Upper lobe of right lung (tissue), 1 donor: ENCODE data around the gene WIZ. TPM values are rescaled to one million over a fixed set of nuclear protein-coding genes. Genes with fewer than 3 reads are reported as not detected.
"Not testable (repeated sequence)": the region's sequence is repeated elsewhere in the genome, so short reads cannot be mapped to it uniquely, and the experiment has no call there.

Experiments used
- ATAC-seq: fragments of 200-7000 bp; cut with Tn5 transposase; one replicate; pipeline ENCODE4 v1.9.1; 2020; ENCODE audit warnings: mild to moderate bottlenecking, moderate library complexity
- DNase-seq: peaks from one replicate; pipeline ENCODE4 v3.0.0-alpha.2; 2020
- H3K27ac ChIP-seq: fragments of 200-600 bp; one replicate; pipeline ENCODE4 v1.8.0; 2022
- H3K27me3 ChIP-seq: fragments of 200-600 bp; one replicate; pipeline ENCODE4 v1.8.0; 2022; ENCODE audit warnings: mild to moderate bottlenecking
- H3K36me3 ChIP-seq: fragments of 200-600 bp; one replicate; pipeline ENCODE4 v1.8.0; 2022
- H3K4me1 ChIP-seq: fragments of 200-600 bp; one replicate; pipeline ENCODE4 v1.8.0; 2022
- H3K4me3 ChIP-seq: fragments of 200-600 bp; one replicate; pipeline ENCODE4 v1.8.0; 2022; ENCODE audit warnings: mild to moderate bottlenecking
- H3K9me3 ChIP-seq: fragments of 200-600 bp; one replicate; pipeline ENCODE4 v1.8.0; 2022
- intact Hi-C: fragments of 100-400 bp; cut with DNase I; formaldehyde crosslinking; loops from one replicate; pipeline ENCODE4 v1.11.0; 2022
- total RNA-seq: library from RNA; stranded (reverse); fragmentation: NEBNext Ultra II Directional; extraction: Animal tissue kit (Norgen Biotek cat#: 25700); gene quantifications from one replicate; pipeline ENCODE4 v1.2.1, GENCODE V29; 2021
- TF ChIP-seq, protein P1 (sequence below): fragments of 200-600 bp; IDR thresholded peaks from one replicate; pipeline ENCODE4 v1.8.0; 2022; ENCODE audit warnings: antibody characterized with exemption
- donor health status: DM: no; HTN: yes; CAD: no; lungs with severe emphysema.

Gene WIZ
- total RNA-seq, 1 donor from 2014 or later: 30.9 TPM

DNA sequence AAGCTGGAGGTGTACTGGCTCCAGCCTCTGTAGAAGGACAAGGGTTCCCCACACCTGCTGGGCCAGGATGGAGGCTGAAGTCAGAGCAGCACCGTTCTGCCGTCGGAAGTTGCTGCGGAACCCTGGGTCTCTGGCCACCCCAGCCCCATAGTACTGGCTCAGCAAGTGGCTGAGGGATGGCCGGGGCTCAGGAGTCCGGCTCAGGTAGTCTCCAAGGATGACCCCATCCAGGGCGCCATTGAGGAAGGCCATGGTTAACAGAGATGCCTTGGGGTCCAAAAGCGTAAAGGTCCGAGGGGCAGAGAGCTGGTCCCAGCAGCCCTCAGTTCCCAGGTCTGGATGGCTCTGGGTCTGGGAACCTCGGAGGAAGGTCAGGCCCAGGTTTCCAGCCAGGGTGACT lies 25.9 kb upstream of the WIZ start:
- TF ChIP-seq, protein P1, sequence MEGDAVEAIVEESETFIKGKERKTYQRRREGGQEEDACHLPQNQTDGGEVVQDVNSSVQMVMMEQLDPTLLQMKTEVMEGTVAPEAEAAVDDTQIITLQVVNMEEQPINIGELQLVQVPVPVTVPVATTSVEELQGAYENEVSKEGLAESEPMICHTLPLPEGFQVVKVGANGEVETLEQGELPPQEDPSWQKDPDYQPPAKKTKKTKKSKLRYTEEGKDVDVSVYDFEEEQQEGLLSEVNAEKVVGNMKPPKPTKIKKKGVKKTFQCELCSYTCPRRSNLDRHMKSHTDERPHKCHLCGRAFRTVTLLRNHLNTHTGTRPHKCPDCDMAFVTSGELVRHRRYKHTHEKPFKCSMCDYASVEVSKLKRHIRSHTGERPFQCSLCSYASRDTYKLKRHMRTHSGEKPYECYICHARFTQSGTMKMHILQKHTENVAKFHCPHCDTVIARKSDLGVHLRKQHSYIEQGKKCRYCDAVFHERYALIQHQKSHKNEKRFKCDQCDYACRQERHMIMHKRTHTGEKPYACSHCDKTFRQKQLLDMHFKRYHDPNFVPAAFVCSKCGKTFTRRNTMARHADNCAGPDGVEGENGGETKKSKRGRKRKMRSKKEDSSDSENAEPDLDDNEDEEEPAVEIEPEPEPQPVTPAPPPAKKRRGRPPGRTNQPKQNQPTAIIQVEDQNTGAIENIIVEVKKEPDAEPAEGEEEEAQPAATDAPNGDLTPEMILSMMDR: no peak
- DNase-seq: no peak
- Histone ChIP-seq H3K4me3 (no peak overlapping the region), H3K27me3 (no peaks in the 10 kb centered on the region), H3K9me3 (no peaks in the 10 kb centered on the region), H3K4me1 (no peaks in the 10 kb centered on the region), H3K36me3 (no peaks in the 10 kb centered on the region), H3K27ac (no peak overlapping the region)
- ATAC-seq: no peak
- intact Hi-C loops: no loop called here

DNA sequence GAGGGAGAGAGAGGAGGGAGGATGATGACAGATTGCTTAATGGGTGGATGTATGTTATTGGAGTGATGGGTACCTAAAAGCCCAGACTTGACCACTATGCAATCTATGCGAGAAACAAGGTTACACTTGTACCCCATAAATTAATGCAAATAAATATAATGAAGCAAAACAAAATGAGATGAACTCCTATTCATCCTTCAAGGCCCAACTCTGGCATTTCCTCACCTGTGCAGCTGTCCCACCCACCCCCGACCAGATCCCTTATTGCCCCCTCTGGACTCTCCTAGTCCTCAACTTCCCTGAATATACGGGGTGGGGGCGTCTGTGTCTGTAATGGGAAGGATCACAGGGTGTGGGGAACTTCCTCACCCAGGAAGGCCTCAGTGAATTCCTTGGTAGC lies 25.4 kb upstream of the WIZ start:
- no peak for ATAC-seq
- TF ChIP-seq, protein P1: no peak

DNA sequence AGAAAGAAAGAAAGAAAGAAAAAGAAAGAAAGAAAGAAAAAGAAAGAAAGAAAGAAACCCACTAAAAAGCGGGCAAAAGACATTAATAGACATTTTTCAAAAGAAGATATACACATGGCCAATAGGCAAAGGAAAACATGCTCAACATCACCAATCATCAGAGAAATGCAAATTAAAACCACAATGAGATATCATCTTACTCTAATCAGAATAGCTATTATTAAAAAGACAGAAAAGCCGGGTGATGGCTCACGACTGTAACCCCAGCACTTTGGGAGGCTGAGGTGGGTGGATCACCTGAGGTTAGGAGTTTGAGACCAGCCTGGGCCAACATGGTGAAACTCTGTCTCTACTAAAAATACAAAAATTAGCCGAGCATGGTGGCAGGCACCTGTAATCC lies 24.1 kb upstream of the WIZ start:
- H3K9me3 ChIP-seq, DNase-seq, H3K36me3 ChIP-seq, H3K4me3 ChIP-seq, intact Hi-C loops, ATAC-seq, H3K27ac ChIP-seq, H3K4me1 ChIP-seq: not testable (repeated sequence)
- H3K27me3 ChIP-seq: peaks cover 12% of the 10 kb centered on the region

More for the DNA sequence above, 25.4 kb upstream of the WIZ start:
- Histone ChIP-seq H3K4me3 (no peak overlapping the region), H3K27me3 (no peaks in the 10 kb centered on the region), H3K36me3 (no peaks in the 10 kb centered on the region), H3K27ac (no peak overlapping the region), H3K4me1 (no peaks in the 10 kb centered on the region), H3K9me3 (no peaks in the 10 kb centered on the region)
- DNase-seq: no peak
- intact Hi-C loops: no loop called here

DNA sequence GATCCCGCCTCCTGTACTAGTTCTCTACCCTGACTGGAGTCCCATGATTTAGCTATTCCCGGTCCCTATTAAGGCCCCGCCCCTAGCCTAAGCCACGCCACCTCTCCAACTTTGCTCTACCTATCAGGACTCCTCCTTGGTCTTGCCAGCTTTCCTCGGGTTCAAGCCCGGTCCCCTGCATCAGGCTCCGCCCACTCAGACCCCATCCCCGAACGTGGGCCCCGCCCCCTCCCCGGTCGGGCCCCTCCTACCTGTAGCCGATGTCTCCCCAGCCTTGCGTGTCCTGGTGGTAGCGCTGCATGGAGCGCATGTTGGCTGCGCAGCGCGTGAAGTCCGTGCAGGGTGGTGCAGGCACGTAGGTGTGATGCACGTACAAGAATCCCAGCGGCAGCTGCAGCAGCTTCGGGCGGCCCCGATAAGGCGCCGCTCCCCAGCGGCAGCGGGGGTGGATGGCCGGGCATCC lies 21.9 kb upstream of the WIZ start:
- H3K36me3 ChIP-seq: no peaks in the 10 kb centered on the region
- no peak overlapping the region for H3K27ac ChIP-seq
- H3K9me3 ChIP-seq: no peaks in the 10 kb centered on the region
- TF ChIP-seq, protein P1: no peak
- H3K4me3 ChIP-seq: no peak overlapping the region
- peaks cover 22% of the 10 kb centered on the region for H3K27me3 ChIP-seq
- DNase-seq (peak; percentile 50), ATAC-seq (no peak)
- peaks cover 2% of the 10 kb centered on the region for H3K4me1 ChIP-seq
- intact Hi-C loops: no loop called here

DNA sequence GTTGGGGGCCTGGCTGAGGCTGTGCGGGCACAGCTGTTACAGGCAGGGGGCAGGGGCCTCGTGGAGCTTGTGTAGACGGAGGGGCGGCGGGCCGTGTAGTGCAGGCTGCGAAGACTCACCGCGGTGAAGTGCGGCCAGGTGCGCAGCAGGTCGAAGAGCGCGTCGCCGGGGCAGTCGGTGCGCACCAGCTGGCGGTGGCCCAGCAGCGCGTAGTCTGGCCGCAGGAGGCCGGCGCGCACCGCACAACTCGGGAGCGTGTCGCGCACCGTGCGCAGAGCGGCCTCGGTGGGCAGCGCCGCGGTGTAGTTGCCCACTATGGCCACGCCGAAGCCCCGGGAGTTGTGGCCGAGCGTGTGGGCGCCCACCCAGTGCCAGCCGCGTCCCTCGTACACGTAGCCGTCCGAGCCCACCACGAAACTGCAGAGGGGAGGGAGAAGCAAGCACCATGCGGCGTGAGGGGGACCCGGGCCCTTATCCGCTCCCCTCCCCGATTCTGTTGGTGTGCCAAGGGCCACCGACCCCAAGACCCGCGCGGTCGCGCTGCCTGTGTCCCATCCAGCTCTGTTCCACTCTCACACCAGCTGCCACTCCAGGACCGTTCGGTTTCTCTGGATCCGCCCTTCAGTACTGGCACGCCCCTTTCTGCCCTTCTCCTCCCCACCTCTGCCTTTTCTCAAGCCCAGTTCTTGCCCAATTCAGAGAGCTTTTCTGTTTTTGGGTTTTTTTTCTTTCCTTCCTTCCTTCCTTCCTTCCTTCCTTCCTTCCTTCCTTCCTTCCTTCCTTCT lies 19.9 kb upstream of the WIZ start:
- H3K27me3 ChIP-seq: peaks cover 22% of the 10 kb centered on the region
- TF ChIP-seq, protein P1: no peak
- intact Hi-C loops: no loop called here
- no peaks in the 10 kb centered on the region for H3K9me3 ChIP-seq
- H3K4me3 ChIP-seq: peak overlapping the region; percentile 42
- ATAC-seq (peak; percentile 72), DNase-seq (peak; percentile 63)
- no peak overlapping the region for H3K27ac ChIP-seq
- H3K4me1 ChIP-seq: peaks cover 6% of the 10 kb centered on the region
- H3K36me3 ChIP-seq: no peaks in the 10 kb centered on the region

DNA sequence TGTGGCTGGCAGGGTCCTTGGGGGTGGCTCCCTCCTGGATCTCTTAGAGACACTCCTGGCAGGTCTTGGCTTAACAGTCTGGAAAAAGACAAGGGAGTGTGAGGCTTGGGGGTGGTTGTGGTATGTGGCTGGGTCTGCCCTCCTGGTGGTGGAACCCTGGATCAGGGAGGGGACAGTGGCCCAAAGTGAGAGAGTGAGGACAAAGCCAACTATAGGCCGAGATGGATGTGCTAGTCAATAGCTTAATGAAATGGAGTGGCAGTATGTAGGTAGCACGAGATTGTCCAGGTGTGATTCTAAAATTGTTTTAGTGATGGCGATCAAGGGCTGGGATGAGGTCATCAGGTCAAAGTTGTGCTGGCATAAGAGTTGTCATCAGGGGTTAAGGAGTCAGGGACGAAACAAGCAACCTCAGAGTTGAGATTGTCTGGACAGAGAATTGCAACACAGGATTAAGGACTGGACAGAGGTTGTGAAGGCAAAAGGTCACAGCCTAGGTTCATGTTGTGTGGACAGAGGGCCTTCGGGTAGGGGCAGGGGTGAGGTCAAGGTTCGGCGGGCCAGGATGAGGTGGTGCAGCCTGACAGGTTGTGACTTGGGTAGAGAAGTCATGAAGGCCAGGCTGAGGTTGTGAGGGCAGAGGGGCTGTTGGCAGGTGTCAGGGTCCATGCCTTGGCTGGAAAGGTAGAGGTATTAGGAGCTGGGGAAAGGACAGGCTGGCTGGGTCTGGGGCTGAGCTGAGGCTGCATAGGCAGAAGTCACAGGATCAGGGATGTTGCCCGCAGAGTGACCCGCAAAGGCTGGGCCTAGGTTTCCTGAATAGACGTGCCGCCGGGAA lies 19.1 kb upstream of the WIZ start:
- no peaks in the 10 kb centered on the region for H3K36me3 ChIP-seq
- no peak overlapping the region for H3K27ac ChIP-seq
- peaks cover 6% of the 10 kb centered on the region for H3K4me1 ChIP-seq
- DNase-seq: peak; percentile 12
- intact Hi-C loops: no loop called here
- peaks cover 23% of the 10 kb centered on the region for H3K27me3 ChIP-seq
- no peaks in the 10 kb centered on the region for H3K9me3 ChIP-seq
- ATAC-seq: no peak
- peak overlapping the region; percentile 42 for H3K4me3 ChIP-seq
- TF ChIP-seq, protein P1: no peak
